HL-60 (cell line): Measurements from ENCODE around the gene RBM4.

Source experiments
- DNase-seq, 2 experiments: peaks; one replicate each; pipeline ENCODE4 v3.0.0-alpha.2; 2010 to 2020; ENCODE audit warnings: low read depth in 1 of 2, low spot score in 1 of 2
- H3K27ac ChIP-seq: fragments of 250-450 bp; sonication (Bioruptor Pico); replicated peaks from 2 replicates; pipeline ENCODE4 v1.5.1; 2020; ENCODE audit warnings: mild to moderate bottlenecking, moderate library complexity
- H3K27me3 ChIP-seq: fragments of 250-450 bp; sonication (Bioruptor Pico); 2 replicates; pipeline ENCODE4 v1.5.1; 2021; ENCODE audit warnings: mild to moderate bottlenecking, moderate library complexity; ENCODE audit not compliant: insufficient read depth, poor library complexity, severe bottlenecking
- H3K4me3 ChIP-seq: replicated peaks from 2 replicates; pipeline ENCODE4 v1.5.1; 2011; ENCODE audit warnings: mild to moderate bottlenecking, control low read depth, low read length; ENCODE audit not compliant: insufficient read depth
- CTCF ChIP-seq: IDR thresholded peaks from one replicate; pipeline ENCODE4 v1.5.1; 2011; ENCODE audit warnings: low read length, control low read depth, inconsistent platforms; ENCODE audit not compliant: insufficient read depth
- GABPA ChIP-seq: IDR thresholded peaks from 2 replicates; pipeline ENCODE4 v1.6.1; 2012; ENCODE audit warnings: low read depth
- POLR2AphosphoS5 ChIP-seq: IDR thresholded peaks from 2 replicates; pipeline ENCODE4 v1.6.1; 2012; ENCODE audit warnings: low read depth
- REST ChIP-seq: IDR thresholded peaks from 2 replicates; pipeline ENCODE4 v1.6.1; 2012; ENCODE audit warnings: low read depth; ENCODE audit not compliant: insufficient replicate concordance
- SPI1 ChIP-seq: IDR thresholded peaks from 2 replicates; pipeline ENCODE4 v1.6.1; 2012; ENCODE audit warnings: low read depth, mild to moderate bottlenecking, borderline replicate concordance

Gene RBM4

GRCh38 chr11:66670816-66671215 lies 32.3 kb downstream of the RBM4 start:
- no peak for TF ChIP-seq REST
- TF ChIP-seq POLR2AphosphoS5 = no peak
- TF ChIP-seq CTCF = no peak
- TF ChIP-seq GABPA = no peak
- no peak for TF ChIP-seq SPI1
- Histone ChIP-seq H3K27me3 (no peaks in the 10 kb centered on the region), H3K27ac (no peak overlapping the region), H3K4me3 (no peak overlapping the region)
- DNase-seq = no peak

GRCh38 chr11:66674964-66675602 lies 36.6 kb downstream of the RBM4 start:
- H3K27me3 ChIP-seq = no peaks in the 10 kb centered on the region
- no peak for TF ChIP-seq SPI1
- TF ChIP-seq POLR2AphosphoS5 = no peak

GRCh38 chr11:66676282-66676919 lies 37.9 kb downstream of the RBM4 start:
- Histone ChIP-seq H3K27me3 (no peaks in the 10 kb centered on the region), H3K27ac (no peak overlapping the region), H3K4me3 (no peak overlapping the region)
- peak in 1 of 2 experiments; percentile 52 for DNase-seq
- TF ChIP-seq CTCF (no peak), SPI1 (peak; percentile 96)

More at GRCh38 chr11:66674964-66675602, 36.6 kb downstream of the RBM4 start:
- no peak overlapping the region for H3K4me3 ChIP-seq
- no peak for DNase-seq
- H3K27ac ChIP-seq = no peak overlapping the region

GRCh38 chr11:66676931-66677598 lies 38.6 kb downstream of the RBM4 start:
- H3K27ac ChIP-seq = peak overlapping the region; percentile 87
- no peak for TF ChIP-seq GABPA
- no peak for TF ChIP-seq POLR2AphosphoS5
- TF ChIP-seq SPI1 = no peak
- no peak for TF ChIP-seq REST
- TF ChIP-seq CTCF = no peak
- H3K4me3 ChIP-seq = peak overlapping the region; percentile 73
- H3K27me3 ChIP-seq = no peaks in the 10 kb centered on the region
- no peak for DNase-seq
